ENCODE data around the gene MIEF2.

Gene MIEF2

DNA sequence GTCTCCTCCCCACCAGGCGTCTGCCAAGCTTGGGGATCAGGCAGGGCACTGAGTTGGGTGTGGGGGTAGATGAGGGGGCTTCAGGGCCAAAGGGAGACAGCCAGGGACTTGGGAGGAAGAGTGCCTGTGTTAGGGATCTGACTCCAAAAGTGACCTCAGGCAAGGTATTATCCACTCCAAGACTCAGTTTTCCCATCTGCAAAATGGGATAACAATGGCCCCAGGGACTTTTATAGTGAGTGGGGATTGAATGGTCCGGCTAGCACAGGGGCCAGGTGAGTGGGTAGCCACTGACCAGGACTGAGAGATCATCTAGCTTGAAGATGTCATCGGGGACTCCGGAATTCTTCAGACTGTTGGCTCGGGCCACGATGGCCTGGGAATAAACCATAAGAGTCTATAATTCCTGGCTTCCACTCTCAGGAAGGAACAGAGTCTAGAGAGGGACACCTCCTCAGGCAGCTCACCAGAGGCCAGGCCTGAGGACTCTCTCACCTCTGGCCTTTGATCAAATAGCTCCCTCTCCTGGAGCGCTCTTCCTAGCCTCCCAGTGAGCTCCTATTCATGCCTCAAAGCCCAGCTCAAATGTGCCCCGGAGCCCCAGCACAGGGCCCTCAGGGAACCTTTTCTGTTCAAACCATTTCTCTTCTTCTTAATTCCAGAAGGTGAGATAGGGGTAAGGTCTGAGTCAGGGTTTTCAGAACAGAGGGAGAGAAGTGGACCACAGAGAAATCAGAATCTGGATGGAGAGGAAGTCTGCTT is 5.4 kb upstream of the MIEF2 start:
- DNase-seq (ENCODE audit: insufficient read length, low spot score) (no peak), FAIRE-seq (no peak)

DNA sequence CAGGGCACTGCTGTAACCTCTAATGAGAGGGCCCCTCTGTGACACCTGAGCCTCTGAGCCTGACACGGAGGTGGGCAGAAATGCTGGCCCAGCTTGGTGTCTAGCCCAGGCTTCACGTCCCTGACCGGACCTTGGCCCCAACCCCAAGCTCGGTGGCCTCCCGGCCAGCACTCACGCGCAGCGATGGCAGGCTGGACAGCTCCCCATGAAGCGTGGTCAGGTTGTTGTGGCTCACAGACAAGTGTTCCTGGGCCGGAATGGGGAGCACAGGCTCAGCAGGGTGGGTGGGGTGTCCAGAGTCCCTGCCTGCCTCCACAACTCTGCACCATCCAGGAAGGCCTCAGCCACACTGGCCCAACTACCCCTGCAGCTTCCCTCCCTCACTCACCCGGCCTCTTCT is 4.1 kb upstream of the MIEF2 start:
- DNase-seq (ENCODE audit: insufficient read length, low spot score) = no peak
- FAIRE-seq = peak; percentile 75

DNA sequence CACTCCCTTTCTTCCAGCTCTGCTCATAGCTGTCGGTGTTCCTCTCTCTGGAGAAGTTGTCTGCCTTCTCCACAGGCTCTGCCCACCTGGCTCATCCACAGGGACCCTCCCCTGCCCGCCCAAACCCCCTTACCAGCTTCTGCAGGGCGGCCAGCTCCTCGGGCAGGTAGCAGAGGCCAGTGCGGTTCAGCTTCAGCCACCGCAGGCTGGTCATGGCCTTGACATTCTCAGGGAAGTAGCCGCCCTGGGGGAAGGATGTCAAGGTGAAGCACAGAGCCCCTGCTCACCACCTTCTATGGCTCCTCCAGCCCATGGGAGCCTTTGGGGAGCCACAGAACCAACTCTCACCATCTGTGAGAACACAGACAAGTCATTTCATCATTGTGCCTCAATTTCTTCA is 3.7 kb upstream of the MIEF2 start:
- FAIRE-seq (peak; percentile 84), DNase-seq (ENCODE audit: insufficient read length, low spot score) (no peak)

- FAIRE-seq = no peak
- peak; percentile 82 for DNase-seq (ENCODE audit: insufficient read length, low spot score)
Observed at GRCh38 chr17:18257268-18257981, 3.0 kb upstream of the MIEF2 start.

GRCh38 chr17:18257982-18258355 is 2.5 kb upstream of the MIEF2 start:
- FAIRE-seq (no peak), DNase-seq (ENCODE audit: insufficient read length, low spot score) (peak; percentile 93)

DNA sequence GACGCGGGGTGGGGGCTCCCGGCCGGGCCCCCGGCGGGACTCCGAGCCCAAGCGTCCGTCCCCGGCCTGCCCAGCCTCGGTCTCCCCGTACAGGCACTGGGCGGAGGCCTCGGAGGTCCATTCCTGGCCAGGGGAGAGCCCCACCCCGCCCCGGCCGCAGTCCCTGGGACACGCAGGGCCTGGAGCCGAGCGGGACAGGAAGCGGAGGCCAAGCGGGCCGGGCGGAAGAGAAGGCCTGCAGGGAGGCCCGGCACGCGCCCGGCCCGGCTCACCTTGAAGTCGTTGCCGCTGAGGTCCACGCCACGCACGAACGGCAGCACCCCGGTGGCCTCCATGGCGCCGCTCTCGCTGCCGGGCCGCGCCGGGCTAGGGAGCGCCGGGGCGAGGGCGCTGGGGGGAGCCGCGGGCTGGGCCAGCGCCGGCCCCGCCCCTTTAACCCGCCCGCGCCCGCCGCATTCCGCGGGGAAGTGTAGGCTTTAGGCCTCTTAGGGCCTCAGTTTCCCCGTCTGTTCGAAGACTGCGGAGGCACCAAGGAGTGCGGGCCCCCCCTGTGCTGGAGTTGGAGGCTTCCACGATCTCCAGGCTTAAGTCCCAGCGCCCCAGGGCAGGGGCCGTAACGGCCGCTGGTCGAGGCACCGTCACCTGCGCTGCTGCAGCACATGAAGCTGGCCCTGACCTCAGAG is 2.0 kb upstream of the MIEF2 start, which contains the start of gene FLII:
Gene FLII (minus strand): TSS at position 383 of the 683 bp plus-strand sequence. CDS start 48 bp downstream, at position 335.
- peak; percentile 64 for DNase-seq (ENCODE audit: insufficient read length, low spot score)
- peak; percentile 95 for FAIRE-seq

GRCh38 chr17:18259621-18260331 is 686 bp upstream of the MIEF2 start:
- DNase-seq (ENCODE audit: insufficient read length, low spot score) (no peak), FAIRE-seq (peak; percentile 82)

DNA sequence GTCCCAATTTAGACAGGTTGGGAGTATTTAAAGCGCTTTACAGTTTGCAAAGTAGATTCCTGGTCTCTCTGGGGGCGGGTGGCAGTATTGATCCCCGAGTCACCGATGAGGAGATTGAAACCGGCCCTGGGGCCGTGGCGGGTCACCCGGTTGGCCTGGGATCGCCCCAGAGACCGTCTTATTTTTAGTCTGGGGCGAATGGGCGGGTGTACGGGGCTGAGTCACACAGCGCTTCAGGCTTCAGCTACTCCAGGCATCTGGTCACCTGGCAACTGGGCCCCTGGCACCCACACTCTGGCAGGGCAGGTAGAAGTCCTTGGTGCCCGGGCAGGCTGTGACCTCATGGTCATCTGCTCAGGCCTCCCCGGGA is 669 bp downstream of the MIEF2 start:
- DNase-seq (ENCODE audit: insufficient read length, low spot score) (peak; percentile 85), FAIRE-seq (peak; percentile 87)

DNA sequence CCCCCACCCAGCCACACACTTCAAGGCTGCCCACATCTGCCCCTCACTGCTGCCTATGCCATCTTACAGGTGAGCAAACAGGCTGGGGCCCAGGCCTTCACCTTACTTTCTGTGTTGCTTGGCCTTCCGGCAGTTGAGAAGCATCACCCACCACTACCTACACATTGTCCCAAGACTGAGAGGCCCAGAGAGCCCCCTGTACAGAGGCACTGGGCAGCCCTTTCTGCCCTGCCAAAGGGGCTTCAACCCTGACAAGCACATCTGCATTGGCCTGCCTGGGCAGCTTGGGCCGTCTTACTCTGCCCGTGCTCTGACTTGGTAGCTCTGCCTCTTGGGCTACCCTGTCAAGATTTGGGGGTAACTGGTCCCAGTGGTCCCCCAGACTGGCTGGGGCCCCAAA is 1.2 kb downstream of the MIEF2 start:
- DNase-seq (ENCODE audit: insufficient read length, low spot score) (no peak), FAIRE-seq (no peak)

GRCh38 chr17:18262111-18262510 is 1.6 kb downstream of the MIEF2 start:
- DNase-seq (ENCODE audit: insufficient read length, low spot score) = no peak
- FAIRE-seq = no peak

- DNase-seq (ENCODE audit: insufficient read length, low spot score) (no peak), FAIRE-seq (peak; percentile 23)
Observed at GRCh38 chr17:18262641-18263040, 2.2 kb downstream of the MIEF2 start.

- DNase-seq (ENCODE audit: insufficient read length, low spot score) (no peak), FAIRE-seq (no peak)
Observed at GRCh38 chr17:18263885-18264682, 3.6 kb downstream of the MIEF2 start.

- DNase-seq (ENCODE audit: insufficient read length, low spot score) (no peak), FAIRE-seq (peak; percentile 84)
Observed at GRCh38 chr17:18267366-18267765, 6.9 kb downstream of the MIEF2 start.

GRCh38 chr17:18267927-18268711 is 7.7 kb downstream of the MIEF2 start:
- FAIRE-seq (peak; percentile 72), DNase-seq (ENCODE audit: insufficient read length, low spot score) (peak; percentile 56)

DNA sequence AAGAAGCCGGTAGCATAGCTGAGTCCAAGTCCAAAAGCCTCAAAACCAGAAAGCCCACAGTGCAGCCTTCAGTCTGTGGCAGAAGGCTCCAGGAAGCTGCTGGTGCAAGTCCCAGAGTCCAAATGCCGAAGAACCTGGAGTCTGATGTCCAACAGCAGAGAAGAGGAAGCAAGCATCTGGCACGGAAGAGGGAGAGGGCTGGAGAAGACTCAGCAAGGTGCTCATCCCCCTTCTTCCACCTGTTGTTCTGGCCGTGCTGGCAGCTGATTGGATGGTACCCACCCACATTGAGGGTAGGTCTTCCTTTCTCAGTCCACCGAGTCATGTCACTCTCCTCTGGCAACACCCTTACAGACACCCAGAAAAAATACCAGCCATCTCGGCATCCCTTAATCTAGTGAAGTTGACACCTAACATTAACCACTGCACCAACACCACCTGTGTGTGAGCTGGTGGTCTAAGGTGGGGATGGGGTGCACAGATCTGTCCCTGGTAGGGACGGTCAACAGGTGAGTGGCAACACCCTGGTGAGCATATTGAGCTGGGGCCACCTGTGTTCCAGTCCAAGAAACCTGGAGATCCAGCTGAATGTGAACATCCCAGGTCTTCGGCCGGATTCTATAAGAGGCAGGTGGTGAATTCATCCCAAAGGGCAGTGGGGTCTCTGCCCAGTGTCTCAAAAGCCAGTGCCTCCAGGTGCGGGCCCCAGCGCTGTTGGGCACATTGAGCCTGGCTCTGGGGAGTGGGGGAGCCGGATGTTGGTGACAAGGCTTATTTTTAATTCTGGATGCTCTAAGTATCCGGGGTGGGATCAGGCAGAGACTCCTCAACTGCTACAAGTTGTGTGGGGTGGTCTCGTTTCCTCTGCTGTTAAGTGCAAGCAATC is 9.8 kb downstream of the MIEF2 start:
- DNase-seq (ENCODE audit: insufficient read length, low spot score) = no peak

GRCh38 chr17:18277076-18277475 is 16.6 kb downstream of the MIEF2 start:
- FAIRE-seq (no peak), DNase-seq (ENCODE audit: insufficient read length, low spot score) (no peak)

More for the DNA sequence above, 9.8 kb downstream of the MIEF2 start:
- peak; percentile 74 for FAIRE-seq

- DNase-seq (ENCODE audit: insufficient read length, low spot score) (no peak), FAIRE-seq (no peak)
Observed at GRCh38 chr17:18278867-18279266, 18.4 kb downstream of the MIEF2 start.

DNA sequence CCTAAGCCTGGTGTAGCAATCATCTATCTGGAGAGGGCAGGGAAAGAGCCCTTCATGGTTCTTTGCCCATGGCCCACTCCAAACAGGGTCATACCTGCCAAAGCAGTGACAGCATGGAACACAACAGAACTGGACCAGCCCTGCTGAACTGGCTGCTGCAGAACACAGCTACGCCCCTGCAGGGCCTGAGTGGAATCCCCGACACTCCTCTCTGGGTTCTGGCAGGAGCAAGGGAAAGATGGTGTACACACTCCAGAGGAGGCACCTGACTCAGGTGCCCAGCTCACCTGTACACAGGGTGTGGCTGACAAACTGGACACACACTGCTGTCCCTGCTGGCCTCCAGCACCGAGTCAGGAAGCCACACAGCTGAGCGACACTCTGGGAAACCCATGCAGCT is 19.8 kb downstream of the MIEF2 start:
- DNase-seq (ENCODE audit: insufficient read length, low spot score) = no peak
- peak; percentile 68 for FAIRE-seq

Data from HTR-8/SVneo (cell line).